ENCODE results near the gene GPR39.

Gene GPR39

GRCh38 chr2:132599556-132599955 is 183.0 kb downstream of the GPR39 start:
- no peaks in the 10 kb centered on the region for H3K27me3 ChIP-seq (ENCODE audit: control insufficient read depth, insufficient read depth, low read length)
- H3K4me2 ChIP-seq (ENCODE audit: low read length) = no peak overlapping the region
- TF ChIP-seq CTCF (IDR thresholded peaks at IDR 0.05) = no peak
- H3K9me3 ChIP-seq (ENCODE audit: control insufficient read depth, low read length) = no peaks in the 10 kb centered on the region
- no peaks in the 10 kb centered on the region for H3K79me2 ChIP-seq
- no peaks in the 10 kb centered on the region for H3K36me3 ChIP-seq (ENCODE audit: control insufficient read depth, insufficient read depth, low read length)
- no peaks in the 10 kb centered on the region for H3K4me1 ChIP-seq
- no peak overlapping the region for H2AFZ ChIP-seq
- no peak overlapping the region for H3K4me3 ChIP-seq (ENCODE audit: low read depth, low read length)
- no peak overlapping the region for H3K9ac ChIP-seq
- H3K27ac ChIP-seq = no peak overlapping the region

GRCh38 chr2:132604561-132604960 is 188.0 kb downstream of the GPR39 start:
- no peaks in the 10 kb centered on the region for H3K36me3 ChIP-seq (ENCODE audit: control insufficient read depth, insufficient read depth, low read length)
- H3K4me2 ChIP-seq (ENCODE audit: low read length) = no peak overlapping the region
- H3K27me3 ChIP-seq (ENCODE audit: control insufficient read depth, insufficient read depth, low read length) = no peaks in the 10 kb centered on the region
- H3K4me1 ChIP-seq = no peaks in the 10 kb centered on the region
- no peak for TF ChIP-seq CTCF (IDR thresholded peaks at IDR 0.05)
- no peak overlapping the region for H3K27ac ChIP-seq
- H3K9ac ChIP-seq = no peak overlapping the region
- H3K9me3 ChIP-seq (ENCODE audit: control insufficient read depth, low read length) = no peaks in the 10 kb centered on the region
- H3K4me3 ChIP-seq (ENCODE audit: low read depth, low read length) = no peak overlapping the region
- no peak overlapping the region for H2AFZ ChIP-seq
- H3K79me2 ChIP-seq = no peaks in the 10 kb centered on the region

- H3K4me2 ChIP-seq (ENCODE audit: low read length) = no peak overlapping the region
- H3K79me2 ChIP-seq = no peaks in the 10 kb centered on the region
- no peaks in the 10 kb centered on the region for H3K36me3 ChIP-seq (ENCODE audit: control insufficient read depth, insufficient read depth, low read length)
- H3K27ac ChIP-seq = no peak overlapping the region
- TF ChIP-seq CTCF (IDR thresholded peaks at IDR 0.05) = no peak
- H3K9ac ChIP-seq = no peak overlapping the region
- H2AFZ ChIP-seq = no peak overlapping the region
- no peaks in the 10 kb centered on the region for H3K27me3 ChIP-seq (ENCODE audit: control insufficient read depth, insufficient read depth, low read length)
- H3K4me1 ChIP-seq = no peaks in the 10 kb centered on the region
- H3K9me3 ChIP-seq (ENCODE audit: control insufficient read depth, low read length) = no peaks in the 10 kb centered on the region
- H3K4me3 ChIP-seq (ENCODE audit: low read depth, low read length) = no peak overlapping the region
Observed at GRCh38 chr2:132605236-132606180, 188.9 kb downstream of the GPR39 start.

GRCh38 chr2:132606649-132607048 is 190.0 kb downstream of the GPR39 start:
- H3K79me2 ChIP-seq = no peaks in the 10 kb centered on the region
- H3K9me3 ChIP-seq (ENCODE audit: control insufficient read depth, low read length) = no peaks in the 10 kb centered on the region
- no peak overlapping the region for H3K27ac ChIP-seq
- no peaks in the 10 kb centered on the region for H3K27me3 ChIP-seq (ENCODE audit: control insufficient read depth, insufficient read depth, low read length)
- H3K4me2 ChIP-seq (ENCODE audit: low read length) = no peak overlapping the region
- no peak overlapping the region for H2AFZ ChIP-seq
- no peak for TF ChIP-seq CTCF (IDR thresholded peaks at IDR 0.05)
- no peaks in the 10 kb centered on the region for H3K4me1 ChIP-seq
- H3K4me3 ChIP-seq (ENCODE audit: low read depth, low read length) = no peak overlapping the region
- no peak overlapping the region for H3K9ac ChIP-seq
- H3K36me3 ChIP-seq (ENCODE audit: control insufficient read depth, insufficient read depth, low read length) = no peaks in the 10 kb centered on the region
